SK-N-DZ (cell line): ENCODE measurements around the gene NXPH2.
"Not testable (repeated sequence)": the region's sequence is repeated elsewhere in the genome, so short reads cannot be mapped to it uniquely, and the experiment has no call there.

Source experiments
- DNase-seq: peaks from one replicate; pipeline ENCODE4 v3.0.0-alpha.2; 2015; ENCODE audit warnings: low spot score

The NXPH2 gene

GRCh38 chr2:138757384-138757783, 22.8 kb downstream of the NXPH2 start:
- DNase-seq, result no peak

- peak; percentile 4 for DNase-seq
Measured at GRCh38 chr2:138752197-138752956, 27.8 kb downstream of the NXPH2 start.

GRCh38 chr2:138744713-138745112, 35.5 kb downstream of the NXPH2 start:
- peak; percentile 20 for DNase-seq

- no peak for DNase-seq
Measured at GRCh38 chr2:138742441-138743057, 37.6 kb downstream of the NXPH2 start.

- DNase-seq, result no peak
Measured at GRCh38 chr2:138741851-138742250, 38.3 kb downstream of the NXPH2 start.

- not testable (repeated sequence) for DNase-seq
Measured at GRCh38 chr2:138737009-138737554, 43.1 kb downstream of the NXPH2 start.

- no peak for DNase-seq
Measured at GRCh38 chr2:138732651-138733050, 47.5 kb downstream of the NXPH2 start.

GRCh38 chr2:138730497-138731030, 49.6 kb downstream of the NXPH2 start:
- DNase-seq, result no peak

- DNase-seq, result no peak
Measured at GRCh38 chr2:138727956-138728355, 52.2 kb downstream of the NXPH2 start.

- DNase-seq, result no peak
Measured at GRCh38 chr2:138726681-138727080, 53.5 kb downstream of the NXPH2 start.

GRCh38 chr2:138724729-138725459, 55.3 kb downstream of the NXPH2 start:
- DNase-seq, result no peak

- DNase-seq, result no peak
Measured at GRCh38 chr2:138724327-138724726, 55.9 kb downstream of the NXPH2 start.

GRCh38 chr2:138723196-138723987, 56.8 kb downstream of the NXPH2 start:
- DNase-seq, result no peak

GRCh38 chr2:138722316-138722715, 57.9 kb downstream of the NXPH2 start:
- no peak for DNase-seq

- peak; percentile 11 for DNase-seq
Measured at GRCh38 chr2:138720035-138720838, 60.0 kb downstream of the NXPH2 start.

- no peak for DNase-seq
Measured at GRCh38 chr2:138718405-138718804, 61.8 kb downstream of the NXPH2 start.

- no peak for DNase-seq
Measured at GRCh38 chr2:138716183-138716582, 64.0 kb downstream of the NXPH2 start.

GRCh38 chr2:138713504-138713903, 66.7 kb downstream of the NXPH2 start:
- no peak for DNase-seq

GRCh38 chr2:138713069-138713496, 67.1 kb downstream of the NXPH2 start:
- DNase-seq, result no peak
